ENCODE measurements around the gene LRRC59. TPM values are rescaled to one million over a fixed set of nuclear protein-coding genes. Genes with fewer than 3 reads are reported as not detected.
"Not testable (repeated sequence)": the region's sequence is repeated elsewhere in the genome, so short reads cannot be mapped to it uniquely, and the experiment has no call there.

LRRC59 gene
- total RNA-seq, 3 donors from 2014 or later (not counting 1 experiment from before 2014, with no cell fraction given), result 55.6 to 62.7 (median 56.0) TPM

DNA sequence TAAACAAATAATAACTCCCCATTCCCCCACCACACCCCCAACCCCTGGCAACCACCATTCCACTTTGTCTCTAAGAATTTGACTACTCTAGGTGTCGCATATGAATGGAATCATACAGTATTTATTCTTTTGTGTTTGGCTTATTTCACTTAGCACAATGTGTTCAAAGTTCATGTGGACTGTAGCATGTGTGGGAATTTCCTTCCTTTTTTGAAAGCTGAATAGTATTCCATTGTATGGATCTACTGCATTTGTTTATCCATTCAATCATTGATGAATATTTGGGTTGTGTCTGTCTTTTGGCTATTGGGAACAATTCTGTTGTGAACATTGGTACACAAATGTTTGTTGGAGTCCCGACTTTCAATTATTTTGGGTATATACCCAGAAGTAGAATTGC, 25.4 kb upstream of the LRRC59 start:
- H3K4me1 Mint-ChIP-seq, result peaks cover 21 to 25% of the 10 kb centered on the region in 2 donors
- H3K36me3 Mint-ChIP-seq, result no peaks in the 10 kb centered on the region
- Histone ChIP-seq H3K36me3 (ENCODE audit: control insufficient read depth, insufficient read depth, low read length) (no peaks in the 10 kb centered on the region), H3K4me1 (ENCODE audit: control insufficient read depth, insufficient read depth, low read length) (peaks cover 31% of the 10 kb centered on the region), H3K4me3 (ENCODE audit: low read length) (no peak overlapping the region), H3K27ac (ENCODE audit: low read length) (no peak overlapping the region), H3K9me3 (ENCODE audit: control insufficient read depth, insufficient read depth, low read length) (no peaks in the 10 kb centered on the region), H3K27me3 (ENCODE audit: control insufficient read depth, insufficient read depth, low read length) (no peaks in the 10 kb centered on the region)
- ATAC-seq, result no peak
- TF ChIP-seq, protein P1, sequence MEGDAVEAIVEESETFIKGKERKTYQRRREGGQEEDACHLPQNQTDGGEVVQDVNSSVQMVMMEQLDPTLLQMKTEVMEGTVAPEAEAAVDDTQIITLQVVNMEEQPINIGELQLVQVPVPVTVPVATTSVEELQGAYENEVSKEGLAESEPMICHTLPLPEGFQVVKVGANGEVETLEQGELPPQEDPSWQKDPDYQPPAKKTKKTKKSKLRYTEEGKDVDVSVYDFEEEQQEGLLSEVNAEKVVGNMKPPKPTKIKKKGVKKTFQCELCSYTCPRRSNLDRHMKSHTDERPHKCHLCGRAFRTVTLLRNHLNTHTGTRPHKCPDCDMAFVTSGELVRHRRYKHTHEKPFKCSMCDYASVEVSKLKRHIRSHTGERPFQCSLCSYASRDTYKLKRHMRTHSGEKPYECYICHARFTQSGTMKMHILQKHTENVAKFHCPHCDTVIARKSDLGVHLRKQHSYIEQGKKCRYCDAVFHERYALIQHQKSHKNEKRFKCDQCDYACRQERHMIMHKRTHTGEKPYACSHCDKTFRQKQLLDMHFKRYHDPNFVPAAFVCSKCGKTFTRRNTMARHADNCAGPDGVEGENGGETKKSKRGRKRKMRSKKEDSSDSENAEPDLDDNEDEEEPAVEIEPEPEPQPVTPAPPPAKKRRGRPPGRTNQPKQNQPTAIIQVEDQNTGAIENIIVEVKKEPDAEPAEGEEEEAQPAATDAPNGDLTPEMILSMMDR (IDR thresholded peaks at IDR 0.05), result no peak
- H3K4me3 Mint-ChIP-seq, result no peak overlapping the region
- no peak for DNase-seq
- WGBS (ENCODE audit: insufficient coverage), result 100% methylated on average over 1 of the region's 2 CpGs
- intact Hi-C loops (cut with micrococcal nuclease), result no loop called here
- peak overlapping the region in 1 of 2 donors; percentile 16 for H3K27ac Mint-ChIP-seq
- peaks cover 0 to 3% of the 10 kb centered on the region in 2 donors for H3K9me3 Mint-ChIP-seq
- H3K27me3 Mint-ChIP-seq (ENCODE audit: low read depth in 2 of 2), result peaks cover 6 to 9% of the 10 kb centered on the region in 2 donors

GRCh38 chr17:50421308-50422051, 24.2 kb upstream of the LRRC59 start:
- peaks cover 14% of the 10 kb centered on the region in 2 donors for H3K4me1 Mint-ChIP-seq
- no peaks in the 10 kb centered on the region for H3K36me3 Mint-ChIP-seq

DNA sequence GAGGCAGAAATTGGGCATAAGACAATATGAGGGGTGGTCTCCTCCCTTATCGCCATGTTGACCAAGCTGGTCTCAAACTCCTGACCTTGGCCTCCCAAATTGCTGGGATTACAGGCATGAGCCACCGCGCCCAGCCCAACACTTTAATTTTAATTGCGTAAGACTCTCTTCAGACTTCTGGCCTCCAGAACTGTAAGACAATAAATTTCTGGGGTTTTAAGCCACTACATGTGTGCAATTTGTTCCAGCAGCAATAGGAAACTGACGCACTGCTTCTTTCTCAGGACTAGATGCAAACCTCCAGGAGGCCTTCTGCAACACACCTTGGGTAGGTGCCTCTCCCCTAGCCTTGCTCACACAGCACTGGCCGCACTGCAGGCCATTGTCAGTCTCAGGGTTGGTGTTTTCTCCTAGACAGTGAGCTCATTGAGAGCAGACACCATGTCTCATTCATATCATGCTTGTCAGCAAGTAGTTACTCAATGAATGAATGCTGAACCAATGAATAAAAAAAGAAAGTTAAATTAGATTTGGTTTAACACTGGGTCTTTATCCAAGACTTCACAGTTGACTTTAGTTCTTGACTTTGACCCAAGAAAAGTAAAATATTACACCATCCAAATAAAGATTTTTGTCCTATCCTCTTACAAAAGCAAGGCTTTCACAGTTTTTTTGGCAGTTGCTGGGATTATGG, 23.2 kb upstream of the LRRC59 start:
- H3K4me3 Mint-ChIP-seq, result no peak overlapping the region
- no peaks in the 10 kb centered on the region for H3K36me3 ChIP-seq (ENCODE audit: control insufficient read depth, insufficient read depth, low read length)
- H3K4me3 ChIP-seq (ENCODE audit: low read length), result no peak overlapping the region
- H3K27me3 Mint-ChIP-seq (ENCODE audit: low read depth in 2 of 2), result peaks cover 7 to 12% of the 10 kb centered on the region in 2 donors
- no peak for ATAC-seq
- peaks cover 13% of the 10 kb centered on the region for H3K4me1 ChIP-seq (ENCODE audit: control insufficient read depth, insufficient read depth, low read length)
- H3K9me3 ChIP-seq (ENCODE audit: control insufficient read depth, insufficient read depth, low read length), result no peaks in the 10 kb centered on the region
- 100% methylated on average over 6 of the region's 6 CpGs for WGBS (ENCODE audit: insufficient coverage)
- H3K9me3 Mint-ChIP-seq, result peaks cover 0 to 3% of the 10 kb centered on the region in 2 donors
- no peaks in the 10 kb centered on the region for H3K36me3 Mint-ChIP-seq
- TF ChIP-seq, protein P1 (IDR thresholded peaks at IDR 0.05), result no peak
- H3K4me1 Mint-ChIP-seq, result peaks cover 11% of the 10 kb centered on the region in 2 donors
- H3K27ac Mint-ChIP-seq, result no peak overlapping the region
- no peak for DNase-seq
- intact Hi-C loops (cut with micrococcal nuclease), result no loop called here
- H3K27ac ChIP-seq (ENCODE audit: low read length), result peak overlapping the region; percentile 70
- no peaks in the 10 kb centered on the region for H3K27me3 ChIP-seq (ENCODE audit: control insufficient read depth, insufficient read depth, low read length)

More at GRCh38 chr17:50421308-50422051, 24.2 kb upstream of the LRRC59 start:
- Mint-ChIP-seq H3K27me3 (ENCODE audit: low read depth in 2 of 2) (peaks cover 7 to 12% of the 10 kb centered on the region in 2 donors), H3K27ac (peak overlapping the region; percentile 88 to 90), H3K4me3 (peak overlapping the region; percentile 79), H3K9me3 (peaks cover 0 to 3% of the 10 kb centered on the region in 2 donors)
- H3K27ac ChIP-seq (ENCODE audit: low read length), result peak overlapping the region; percentile 70
- H3K4me3 ChIP-seq (ENCODE audit: low read length), result peak overlapping the region; percentile 11
- peak in 1 of 2 donors; percentile 37 for DNase-seq
- WGBS (ENCODE audit: insufficient coverage), result 44% methylated on average over 2 of the region's 3 CpGs
- H3K36me3 ChIP-seq (ENCODE audit: control insufficient read depth, insufficient read depth, low read length), result no peaks in the 10 kb centered on the region
- H3K27me3 ChIP-seq (ENCODE audit: control insufficient read depth, insufficient read depth, low read length), result no peaks in the 10 kb centered on the region
- TF ChIP-seq, protein P1 (IDR thresholded peaks at IDR 0.05), result no peak
- peaks cover 18% of the 10 kb centered on the region for H3K4me1 ChIP-seq (ENCODE audit: control insufficient read depth, insufficient read depth, low read length)
- ATAC-seq, result peak in 2 of 3 donors; percentile 19 to 27
- H3K9me3 ChIP-seq (ENCODE audit: control insufficient read depth, insufficient read depth, low read length), result no peaks in the 10 kb centered on the region
- intact Hi-C loops (cut with micrococcal nuclease), result no loop called here

DNA sequence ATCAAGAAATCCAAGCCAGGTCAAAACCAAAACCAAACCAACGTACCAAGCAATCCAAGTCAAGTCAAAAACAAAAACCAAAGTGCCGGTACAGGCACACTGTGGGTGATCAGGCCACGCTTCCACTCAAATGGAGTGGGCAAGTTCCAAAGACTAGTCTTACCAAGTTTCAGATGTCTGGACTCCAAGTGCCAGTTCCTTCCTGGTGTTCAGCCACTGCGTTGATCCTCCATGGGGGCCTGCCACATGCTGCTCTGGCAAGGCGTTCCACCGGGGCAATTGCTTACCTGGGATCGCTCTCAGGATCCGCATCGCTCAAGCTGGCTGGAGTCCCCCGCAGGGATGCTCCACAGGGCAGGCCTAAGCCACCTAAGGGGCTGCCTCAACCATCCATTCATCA, 22.3 kb upstream of the LRRC59 start:
- DNase-seq; H3K36me3 ChIP-seq (ENCODE audit: control insufficient read depth, insufficient read depth, low read length); H3K27me3 ChIP-seq (ENCODE audit: control insufficient read depth, insufficient read depth, low read length); H3K27ac Mint-ChIP-seq; intact Hi-C loops (cut with micrococcal nuclease); H3K9me3 ChIP-seq (ENCODE audit: control insufficient read depth, insufficient read depth, low read length); H3K36me3 Mint-ChIP-seq; H3K9me3 Mint-ChIP-seq; H3K4me1 Mint-ChIP-seq; H3K27ac ChIP-seq (ENCODE audit: low read length); H3K4me3 ChIP-seq (ENCODE audit: low read length); H3K4me3 Mint-ChIP-seq; H3K4me1 ChIP-seq (ENCODE audit: control insufficient read depth, insufficient read depth, low read length); ATAC-seq: not testable (repeated sequence)
- peaks cover 7 to 14% of the 10 kb centered on the region in 2 donors for H3K27me3 Mint-ChIP-seq (ENCODE audit: low read depth in 2 of 2)
- 98% methylated on average over 10 of the region's 10 CpGs for WGBS (ENCODE audit: insufficient coverage)
